HCT116 (cell line): Measurements from ENCODE around the gene RASA2. TPM values are rescaled to one million over a fixed set of nuclear protein-coding genes. Genes with fewer than 3 reads are reported as not detected.

Experiments used
- ATAC-seq: fragments of 200-7000 bp; cut with Tn5 transposase; 2 replicates; pipeline ENCODE4 v1.9.1; 2020; ENCODE audit warnings: mild to moderate bottlenecking, moderate library complexity
- BruUV-seq: library from RNA; stranded (reverse); fragments of 400-500 nt; replicated peaks from 2 replicates; lab custom pipeline; 2021; lab: Mats Ljungman, UMichigan
- CTCF ChIA-PET: fragments of 300-600 bp; sonication (Branson Sonifier 250); formaldehyde crosslinking; loops from one replicate; lab custom pipeline; 2021; ENCODE audit warnings: antibody characterized with exemption; lab: Charles Lee
- POLR2A ChIA-PET: fragments of 300-600, 350-600 bp; sonication (Branson Sonifier 250); formaldehyde crosslinking; loops from one replicate; lab custom pipeline; 2021; ENCODE audit warnings: antibody characterized with exemption; lab: Charles Lee
- RAD21 ChIA-PET, 2 experiments: fragments of 300-600 bp; sonication (Branson Sonifier 250); formaldehyde crosslinking; loops; one replicate each; lab custom pipeline; 2023; ENCODE audit warnings: low total read pairs in 2 of 2; ENCODE audit not compliant: uncharacterized antibody in 2 of 2, unreplicated experiment in 2 of 2, low non-redundant PET in 1 of 2; lab: Charles Lee
- DNase-seq: peaks from one replicate; pipeline ENCODE4 v3.0.0-alpha.2; 2010; ENCODE audit warnings: low read depth, low spot score
- H2AFZ ChIP-seq: fragments of 200-600 bp; shearing (Covaris generic), sonication (generic); 2 replicates; pipeline ENCODE4 v1.6.1; 2017; ENCODE audit warnings: low read depth, mixed run types, mixed read lengths, antibody characterized with exemption, low read length; ENCODE audit not compliant: poor library complexity, severe bottlenecking
- H3K27ac ChIP-seq: 2 replicates; pipeline ENCODE4 v1.5.1; 2012; ENCODE audit warnings: low read depth, low read length
- H3K27me3 ChIP-seq: fragments of 200-600 bp; sonication (generic); 2 replicates; pipeline ENCODE4 v1.6.1; 2016; ENCODE audit warnings: mixed run types, low read length, mixed read lengths; ENCODE audit not compliant: insufficient read depth
- H3K36me3 ChIP-seq, 2 experiments: fragments of 200-500 bp in 1 of 2; fragments of 200-600 bp in 1 of 2; sonication (Bioruptor generic) in 1 of 2; sonication (generic) in 1 of 2; 2 replicates each; pipeline versions ENCODE4 v1.5.1 to v1.6.1; 2014 to 2016; ENCODE audit warnings: low read length in 2 of 2, inconsistent platforms in 1 of 2, mixed read lengths in 1 of 2, mixed run types in 1 of 2; ENCODE audit not compliant: insufficient read depth in 2 of 2, control insufficient read depth in 1 of 2
- H3K4me1 ChIP-seq, 2 experiments: fragments of 200-600 bp in 1 of 2; sonication (generic) in 1 of 2; 2 replicates each; pipeline versions ENCODE4 v1.5.1 to v1.6.1; 2012 to 2017; ENCODE audit warnings: low read length in 2 of 2, inconsistent platforms in 1 of 2, mild to moderate bottlenecking in 1 of 2, mixed read lengths in 1 of 2, mixed run types in 1 of 2, moderate library complexity in 1 of 2; ENCODE audit not compliant: insufficient read depth in 2 of 2, control insufficient read depth in 1 of 2
- H3K4me2 ChIP-seq: fragments of 200-600 bp; sonication (generic); 2 replicates; pipeline ENCODE4 v1.6.1; 2017; ENCODE audit warnings: mixed run types, low read length, mixed read lengths
- H3K4me3 ChIP-seq, 2 experiments: fragments of 200-600 bp in 1 of 2; sonication (generic) in 1 of 2; replicated peaks in 1 of 2; 2 replicates each; pipeline ENCODE4 v1.5.1; 2011 to 2016; ENCODE audit warnings: low read length in 2 of 2, control low read depth in 1 of 2, low read depth in 1 of 2, mild to moderate bottlenecking in 1 of 2, mixed read lengths in 1 of 2, mixed run types in 1 of 2
- H3K79me2 ChIP-seq: fragments of 200-600 bp; sonication (generic); 2 replicates; pipeline ENCODE4 v1.6.1; 2017; ENCODE audit warnings: mild to moderate bottlenecking, mixed run types, low read length, moderate library complexity, mixed read lengths; ENCODE audit not compliant: insufficient read depth
- H3K9ac ChIP-seq: fragments of 200-600 bp; sonication (generic); 2 replicates; pipeline ENCODE4 v1.6.1; 2016; ENCODE audit warnings: low read length, mixed read lengths
- H3K9me2 ChIP-seq: fragments of 200-600 bp; sonication (generic), shearing (Covaris generic); 2 replicates; pipeline ENCODE4 v1.6.1; 2017; ENCODE audit warnings: mixed run types, mild to moderate bottlenecking, moderate library complexity; ENCODE audit not compliant: insufficient read depth
- H3K9me3 ChIP-seq, 2 experiments: fragments of 200-500 bp in 1 of 2; fragments of 200-600 bp in 1 of 2; sonication (Bioruptor generic) in 1 of 2; sonication (generic) in 1 of 2; 2 replicates each; pipeline ENCODE4 v1.6.1; 2014 to 2017; ENCODE audit warnings: low read length in 2 of 2, mixed read lengths in 2 of 2, inconsistent platforms in 1 of 2, low read depth in 1 of 2, mild to moderate bottlenecking in 1 of 2, mixed run types in 1 of 2, moderate library complexity in 1 of 2; ENCODE audit not compliant: control insufficient read depth in 1 of 2, insufficient read depth in 1 of 2
- H4K20me1 ChIP-seq: fragments of 200-600 bp; sonication (generic), shearing (Covaris generic); 2 replicates; pipeline ENCODE4 v1.6.1; 2017; ENCODE audit warnings: mixed run types, mild to moderate bottlenecking, moderate library complexity; ENCODE audit not compliant: insufficient read depth
- CEBPB ChIP-seq: IDR thresholded peaks from 2 replicates; pipeline ENCODE4 v1.6.1; 2012; ENCODE audit warnings: low read depth
- CTCF ChIP-seq, 3 experiments: fragments of 200-600 bp in 1 of 3; sonication (generic) in 1 of 3; IDR thresholded peaks in 2 of 3; conservative IDR thresholded peaks in 1 of 3; 2 replicates each; pipeline ENCODE4 v1.5.1; 2012 to 2017; ENCODE audit warnings: low read depth in 2 of 3, low read length in 2 of 3, antibody characterized with exemption in 1 of 3, borderline replicate concordance in 1 of 3, control low read depth in 1 of 3, mild to moderate bottlenecking in 1 of 3, mixed read lengths in 1 of 3, mixed run types in 1 of 3, moderate library complexity in 1 of 3; ENCODE audit not compliant: insufficient read depth in 1 of 3
- FOSL1 ChIP-seq: IDR thresholded peaks from 2 replicates; pipeline ENCODE4 v1.6.1; 2012; ENCODE audit warnings: low read depth
- MAX ChIP-seq: IDR thresholded peaks from 2 replicates; pipeline ENCODE4 v1.6.1; 2012
- RAD21 ChIP-seq: IDR thresholded peaks from 2 replicates; pipeline ENCODE4 v1.6.1; 2012; ENCODE audit warnings: low read depth, mild to moderate bottlenecking
- REST ChIP-seq: IDR thresholded peaks from 2 replicates; pipeline ENCODE4 v1.6.1; 2012; ENCODE audit warnings: low read depth
- SIN3A ChIP-seq: IDR thresholded peaks from 2 replicates; pipeline ENCODE4 v1.6.1; 2012; ENCODE audit warnings: low read depth
- TCF7L2 ChIP-seq: IDR thresholded peaks from 2 replicates; pipeline ENCODE4 v1.7.0; 2011; ENCODE audit warnings: borderline replicate concordance, inconsistent platforms; ENCODE audit not compliant: insufficient read depth, insufficient read length; ENCODE audit errors: extremely low read depth
- YY1 ChIP-seq: IDR thresholded peaks from 2 replicates; pipeline ENCODE4 v1.6.1; 2011; ENCODE audit warnings: low read length, low read depth, moderate library complexity, mild to moderate bottlenecking; ENCODE audit not compliant: insufficient replicate concordance; ENCODE audit errors: extremely low read depth
- ZBTB33 ChIP-seq: IDR thresholded peaks from 2 replicates; pipeline ENCODE4 v1.6.1; 2011; ENCODE audit warnings: mild to moderate bottlenecking, low read length, moderate library complexity; ENCODE audit not compliant: insufficient replicate concordance; ENCODE audit errors: extremely low read depth
- ZNF274 ChIP-seq: fragments of 200-500 bp; sonication (Bioruptor generic); IDR thresholded peaks from 2 replicates; pipeline ENCODE4 v1.6.1; 2014; ENCODE audit warnings: mild to moderate bottlenecking, low read depth, low read length, inconsistent platforms
- intact Hi-C: fragments of 100-400 bp; cut with micrococcal nuclease; formaldehyde crosslinking; loops from 2 replicates; pipeline ENCODE4 v1.10.0; 2022
- total RNA-seq: library from RNA; stranded (reverse); gene quantifications from one replicate; pipeline ENCODE4 v1.2.1, GENCODE V29; 2021; ENCODE audit not compliant: unreplicated experiment

Gene RASA2
- total RNA-seq, 1 experiment from 2014 or later = 12.8 TPM

GRCh38 chr3:141486746-141487520 is at the start of gene RASA2 (continued):
- no peak for TF ChIP-seq CTCF (IDR thresholded peaks at IDR 0.05 in 2 of 3, conservative IDR thresholded peaks at IDR 0.05 in 1 of 3; ENCODE audit: borderline replicate concordance in 1 of 3, insufficient read depth in 1 of 3, low read depth in 2 of 3, low read length in 2 of 3)
- TF ChIP-seq ZBTB33 = peak; percentile 3

- Histone ChIP-seq H3K9me2 (no peaks in the 10 kb centered on the region), H3K4me2 (no peak overlapping the region), H3K36me3 (peaks cover 6 to 12% of the 10 kb centered on the region in 2 experiments; a peak in 2 of 4 replicates), H3K4me3 (no peak overlapping the region), H3K79me2 (no peaks in the 10 kb centered on the region), H4K20me1 (no peaks in the 10 kb centered on the region), H3K27ac (no peak overlapping the region), H3K9ac (no peak overlapping the region), H3K27me3 (no peaks in the 10 kb centered on the region), H3K4me1 (peaks cover 0 to 11% of the 10 kb centered on the region in 2 experiments; a peak in 1 of 4 replicates), H2AFZ (no peak overlapping the region), H3K9me3 (no peaks in the 10 kb centered on the region)
- ATAC-seq (no peak), DNase-seq (no peak)
- no TSS peak for BruUV-seq
- ChIA-PET POLR2A (no interaction called here), RAD21 (no interaction called here), CTCF (interaction anchor here (1.2 to 1.3 kb wide), 3 partner anchors 15 to 208 kb away, joined by 3 to 5 read pairs (median 4); partner anchors contain the start of gene PXYLP1)
- intact Hi-C loops = no loop called here
- no peak for TF ChIP-seq RAD21
- no peak for TF ChIP-seq REST
- TF ChIP-seq TCF7L2 = no peak
- TF ChIP-seq ZNF274 = no peak
- no peak for TF ChIP-seq YY1
- no peak for TF ChIP-seq MAX
- no peak for TF ChIP-seq CTCF (IDR thresholded peaks at IDR 0.05 in 2 of 3, conservative IDR thresholded peaks at IDR 0.05 in 1 of 3; ENCODE audit: borderline replicate concordance in 1 of 3, insufficient read depth in 1 of 3, low read depth in 2 of 3, low read length in 2 of 3)
- TF ChIP-seq CEBPB = no peak
- no peak for TF ChIP-seq FOSL1
- TF ChIP-seq SIN3A = no peak
Measured at GRCh38 chr3:141439589-141439988, 47.2 kb upstream of the RASA2 start.
